K562 (cell line): ENCODE measurements around the gene SIDT1. TPM values are rescaled to one million over a fixed set of nuclear protein-coding genes. Genes with fewer than 3 reads are reported as not detected.

Experiments
- ATAC-seq: fragments of 200-7000 bp; cut with Tn5 transposase; 3 replicates; pipeline ENCODE4 v1.9.1; 2020; ENCODE audit warnings: moderate library complexity
- BruUV-seq: library from RNA; stranded (reverse); fragments of 400-500 nt; replicated peaks from 2 replicates; lab custom pipeline; 2021; lab: Mats Ljungman, UMichigan
- CTCF ChIA-PET: fragments of 300-600 bp; formaldehyde crosslinking; extraction: SDS; loops from one replicate; lab custom pipeline; 2021; ENCODE audit warnings: low intra/inter-chr PET ratio; lab: Yijun Ruan, JAX
- POLR2A ChIA-PET: fragments of 300-600, 350-650 bp; sonication (Branson Sonifier 250); formaldehyde crosslinking; extraction: SDS; loops from one replicate; lab custom pipeline; 2021; ENCODE audit warnings: antibody characterized with exemption, inconsistent platforms; lab: Yijun Ruan, JAX
- DNase-seq, 4 experiments: peaks; one replicate each; pipeline versions ENCODE4 v3.0.0 to v3.0.0-alpha.2; 2011 to 2018; ENCODE audit warnings: low spot score in 3 of 4, mixed read lengths in 3 of 4; ENCODE audit errors: extremely low read depth in 1 of 4
- FAIRE-seq: peaks from 2 replicates; lab custom pipeline; 2011; peaks lifted over from hg19 to GRCh38; lab: Jason Lieb, UNC
- H2AFZ ChIP-seq: 2 replicates; pipeline ENCODE4 v1.6.0; 2011; ENCODE audit warnings: low read depth, low read length, control low read depth, inconsistent platforms
- H3K27ac ChIP-seq: fragments of 200-600 bp; 3 replicates; pipeline ENCODE4 v1.8.0; 2011; ENCODE audit warnings: low read depth, mild to moderate bottlenecking, control low read depth, inconsistent platforms, low read length, moderate library complexity, mixed read lengths; ENCODE audit errors: extremely low read depth
- H3K27me3 ChIP-seq, 2 experiments: fragments of 300-600 bp in 1 of 2; 2 replicates in 1 of 2; 3 replicates in 1 of 2; pipeline versions ENCODE4 v1.6.0 to v1.8.0; 2011; ENCODE audit warnings: inconsistent platforms in 2 of 2, low read length in 2 of 2, mild to moderate bottlenecking in 1 of 2, mixed read lengths in 1 of 2, moderate library complexity in 1 of 2; ENCODE audit not compliant: control insufficient read depth in 2 of 2, insufficient read depth in 2 of 2
- H3K36me3 ChIP-seq: fragments of 300-600 bp; 3 replicates; pipeline ENCODE4 v1.8.0; 2011; ENCODE audit warnings: mild to moderate bottlenecking, low read length, inconsistent platforms; ENCODE audit not compliant: control insufficient read depth, insufficient read depth
- H3K4me1 ChIP-seq, 2 experiments: fragments of 200-600 bp in 1 of 2; replicated peaks in 1 of 2; 2 replicates in 1 of 2; 3 replicates in 1 of 2; pipeline versions ENCODE4 v1.5.1 to v1.8.0; 2011; ENCODE audit warnings: inconsistent platforms in 2 of 2, low read length in 2 of 2, mild to moderate bottlenecking in 1 of 2, mixed read lengths in 1 of 2, moderate library complexity in 1 of 2; ENCODE audit not compliant: control insufficient read depth in 2 of 2, insufficient read depth in 2 of 2
- H3K4me2 ChIP-seq: 2 replicates; pipeline ENCODE4 v1.6.1; 2011; ENCODE audit warnings: low read length, control low read depth, inconsistent platforms, mixed read lengths; ENCODE audit not compliant: insufficient read depth
- H3K4me3 ChIP-seq: fragments of 200-600 bp; sonication (generic), shearing (Covaris generic); 2 replicates; pipeline ENCODE4 v1.5.1; 2016; ENCODE audit warnings: control low read depth, inconsistent platforms
- H3K79me2 ChIP-seq: fragments of 200-600 bp; 3 replicates; pipeline ENCODE4 v1.8.0; 2011; ENCODE audit warnings: low read length, inconsistent platforms; ENCODE audit not compliant: control insufficient read depth, insufficient read depth
- H3K9ac ChIP-seq, 2 experiments: 2 replicates each; pipeline versions ENCODE4 v1.6.0 to v1.6.1; 2011; ENCODE audit warnings: low read depth in 2 of 2, low read length in 2 of 2, control low read depth in 1 of 2, inconsistent platforms in 1 of 2, mild to moderate bottlenecking in 1 of 2, mixed read lengths in 1 of 2; ENCODE audit not compliant: insufficient read depth in 1 of 2
- H3K9me1 ChIP-seq: one replicate; pipeline ENCODE4 v1.6.0; 2011; ENCODE audit warnings: inconsistent platforms, mild to moderate bottlenecking, low read length, moderate library complexity; ENCODE audit not compliant: control insufficient read depth, insufficient read depth
- H3K9me3 ChIP-seq: replicated peaks from 2 replicates; pipeline ENCODE4 v1.5.1; 2011; ENCODE audit warnings: low read depth, low read length, inconsistent platforms; ENCODE audit not compliant: control insufficient read depth, insufficient read depth
- H4K20me1 ChIP-seq: replicated peaks from 2 replicates; pipeline ENCODE4 v1.6.1; 2011; ENCODE audit warnings: low read length, inconsistent platforms, mixed read lengths; ENCODE audit not compliant: control insufficient read depth, insufficient read depth
- MAZ ChIP-seq, 2 experiments: fragments of 450-650 bp in 1 of 2; sonication (generic) in 1 of 2; formaldehyde crosslinking; IDR thresholded peaks in 1 of 2; conservative IDR thresholded peaks in 1 of 2; 2 replicates each; pipeline versions ENCODE4 v1.4.0 to v1.5.0; 2020; ENCODE audit warnings: mild to moderate bottlenecking in 1 of 2, missing genetic modification reagents in 1 of 2
- RFX1 ChIP-seq: fragments of 450-650 bp; IDR thresholded peaks from 2 replicates; pipeline ENCODE4 v1.6.1; 2016; ENCODE audit warnings: mild to moderate bottlenecking, moderate library complexity
- WGBS: fragments of 100-300 bp; shearing (Covaris generic); methylation state at CpG from one replicate; pipeline ENCODE4 v1.1.6; 2016; ENCODE audit warnings: low coverage, mixed read lengths; ENCODE audit not compliant: insufficient coverage; ENCODE audit errors: missing lambda C conversion rate; 5-methylcytosine and 5-hydroxymethylcytosine counted together
- in situ Hi-C: fragments of 300-500 bp; cut with MboI; formaldehyde crosslinking; loops from 4 replicates; pipeline ENCODE4 v1.15.0; 2018; ENCODE audit warnings: inconsistent platforms, mixed read lengths
- intact Hi-C: fragments of 100-400 bp; cut with micrococcal nuclease; formaldehyde crosslinking; loops from 2 replicates; pipeline ENCODE4 v1.14.2; 2022
- polyA plus RNA-seq, 8 experiments: library from polyadenylated mRNA; depleted of rRNA in 4 of 8; stranded (reverse) in 5 of 8; unstranded in 3 of 8; fragments of >200 nt; fragmentation: Nextera tagmentation in 2 of 8; fragmentation: Illumina TruSeq in 1 of 8; extraction: Ambion mirVana in 2 of 8; extraction: Trizol in 1 of 8; gene quantifications; 2 replicates each; pipeline versions ENCODE4 v1.2.1 to v1.2.3, GENCODE V29; 2011 to 2014; ENCODE audit warnings: inconsistent platforms in 1 of 8, missing spikeins in 1 of 8
- total RNA-seq, 7 experiments: library from RNA; depleted of rRNA in 6 of 7; stranded (reverse); fragments of >200 nt in 6 of 7; fragmentation: Illumina TruSeq in 2 of 7; extraction: Trizol in 2 of 7; gene quantifications; 2 replicates each; pipeline versions ENCODE4 v1.2.1 to v1.2.3, GENCODE V29; 2011 to 2021; ENCODE audit warnings: low replicate concordance in 1 of 7
- TF ChIP-seq, protein P1 (sequence below), 2 experiments: fragments of 450-650 bp in 1 of 2; sonication (generic) in 1 of 2; formaldehyde crosslinking in 1 of 2; IDR thresholded peaks; 2 replicates each; pipeline versions ENCODE4 v1.7.1 to v1.9.0; 2016 to 2022; ENCODE audit warnings: inconsistent platforms in 1 of 2, mild to moderate bottlenecking in 1 of 2, missing genetic modification reagents in 1 of 2

Gene SIDT1
- total and polyA plus RNA-seq, 9 of the 15 experiments (the other 6 are each of a cell fraction or from before 2014, with no cell fraction given), result not detected

DNA sequence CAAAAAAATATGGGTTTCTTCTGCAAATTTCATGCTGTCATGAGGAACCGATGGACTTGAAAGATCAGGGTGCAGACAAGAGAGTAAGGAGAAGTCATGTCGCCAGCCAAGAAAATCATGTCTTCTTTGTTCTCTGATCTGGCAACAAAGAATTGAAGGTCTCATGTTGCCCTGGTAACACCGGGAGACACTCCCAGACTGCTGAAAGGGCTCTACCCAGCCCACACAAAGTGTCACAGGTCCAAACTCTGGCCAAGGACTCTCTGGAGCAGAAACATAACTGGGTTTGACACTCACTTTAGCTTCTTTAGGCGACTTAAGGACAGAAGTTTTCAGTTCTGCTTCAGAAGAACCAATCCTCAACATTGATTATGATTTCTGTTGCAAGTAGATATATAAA, 42.9 kb downstream of the SIDT1 start:
- CTCF ChIA-PET, result no interaction called here
- no peak overlapping the region for H3K27ac ChIP-seq
- no peaks in the 10 kb centered on the region for H3K36me3 ChIP-seq
- in situ Hi-C loops (no loop called here), intact Hi-C loops (loop anchor here (5.0 kb wide), 1 partner anchor 238 kb away; no protein-coding TSS in a partner anchor)
- no peak overlapping the region for H3K9ac ChIP-seq
- BruUV-seq, result no TSS peak
- no peaks in the 10 kb centered on the region for H3K9me1 ChIP-seq
- no peaks in the 10 kb centered on the region for H3K27me3 ChIP-seq
- no peak overlapping the region for H2AFZ ChIP-seq
- DNase-seq (no peak), FAIRE-seq (no peak)
- no peaks in the 10 kb centered on the region for H4K20me1 ChIP-seq
- TF ChIP-seq, protein P1, sequence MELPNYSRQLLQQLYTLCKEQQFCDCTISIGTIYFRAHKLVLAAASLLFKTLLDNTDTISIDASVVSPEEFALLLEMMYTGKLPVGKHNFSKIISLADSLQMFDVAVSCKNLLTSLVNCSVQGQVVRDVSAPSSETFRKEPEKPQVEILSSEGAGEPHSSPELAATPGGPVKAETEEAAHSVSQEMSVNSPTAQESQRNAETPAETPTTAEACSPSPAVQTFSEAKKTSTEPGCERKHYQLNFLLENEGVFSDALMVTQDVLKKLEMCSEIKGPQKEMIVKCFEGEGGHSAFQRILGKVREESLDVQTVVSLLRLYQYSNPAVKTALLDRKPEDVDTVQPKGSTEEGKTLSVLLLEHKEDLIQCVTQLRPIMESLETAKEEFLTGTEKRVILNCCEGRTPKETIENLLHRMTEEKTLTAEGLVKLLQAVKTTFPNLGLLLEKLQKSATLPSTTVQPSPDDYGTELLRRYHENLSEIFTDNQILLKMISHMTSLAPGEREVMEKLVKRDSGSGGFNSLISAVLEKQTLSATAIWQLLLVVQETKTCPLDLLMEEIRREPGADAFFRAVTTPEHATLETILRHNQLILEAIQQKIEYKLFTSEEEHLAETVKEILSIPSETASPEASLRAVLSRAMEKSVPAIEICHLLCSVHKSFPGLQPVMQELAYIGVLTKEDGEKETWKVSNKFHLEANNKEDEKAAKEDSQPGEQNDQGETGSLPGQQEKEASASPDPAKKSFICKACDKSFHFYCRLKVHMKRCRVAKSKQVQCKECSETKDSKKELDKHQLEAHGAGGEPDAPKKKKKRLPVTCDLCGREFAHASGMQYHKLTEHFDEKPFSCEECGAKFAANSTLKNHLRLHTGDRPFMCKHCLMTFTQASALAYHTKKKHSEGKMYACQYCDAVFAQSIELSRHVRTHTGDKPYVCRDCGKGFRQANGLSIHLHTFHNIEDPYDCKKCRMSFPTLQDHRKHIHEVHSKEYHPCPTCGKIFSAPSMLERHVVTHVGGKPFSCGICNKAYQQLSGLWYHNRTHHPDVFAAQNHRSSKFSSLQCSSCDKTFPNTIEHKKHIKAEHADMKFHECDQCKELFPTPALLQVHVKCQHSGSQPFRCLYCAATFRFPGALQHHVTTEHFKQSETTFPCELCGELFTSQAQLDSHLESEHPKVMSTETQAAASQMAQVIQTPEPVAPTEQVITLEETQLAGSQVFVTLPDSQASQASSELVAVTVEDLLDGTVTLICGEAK (IDR thresholded peaks at IDR 0.05), result no peak
- TF ChIP-seq, protein P1 (CRISPR knock-in tag; IDR thresholded peaks at IDR 0.05), result no peak
- TF ChIP-seq RFX1 (0 out of 2 replicates have a peak, but pooled peaks have one; percentile 8), MAZ (CRISPR knock-in tag; conservative IDR thresholded peaks at IDR 0.05 in 1 of 2, IDR thresholded peaks at IDR 0.05 in 1 of 2) (no peak)
- TF ChIP-seq, all 486 proteins: peak for 1
- no peak for ATAC-seq
- Histone ChIP-seq H3K4me3 (no peak overlapping the region), H3K9me3 (no peaks in the 10 kb centered on the region), H3K4me1 (no peaks in the 10 kb centered on the region), H3K79me2 (no peaks in the 10 kb centered on the region), H3K4me2 (no peak overlapping the region)
- 2% methylated on average over 4 of the region's 4 CpGs for whole genome bisulfite sequencing
- POLR2A ChIA-PET, result no interaction called here
